Aorta (tissue), 4 donors: Measurements from ENCODE around the gene ANO3. TPM values are rescaled to one million over a fixed set of nuclear protein-coding genes. Genes with fewer than 3 reads are reported as not detected.

Experiments
- polyA plus RNA-seq, 2 donors: library from polyadenylated mRNA; stranded (reverse); fragments of 200-250 nt; gene quantifications; one replicate each; pipeline ENCODE4 v1.2.3, GENCODE V29; 2013
- total RNA-seq, 2 donors: library from RNA; stranded (reverse); fragmentation: NEBNext Ultra II Directional; extraction: Animal tissue kit (Norgen Biotek cat#: 25700); gene quantifications; one replicate each; pipeline ENCODE4 v1.2.1, GENCODE V29; 2021
- donor health status: healthy with polysubstance abuse.
- donor health status: Bipolar disorder and iron deficiency.
- donor health status: DM: no; HTN: no; CAD: no.
- donor health status: DM: yes; HTN: yes; CAD: no.

ANO3 gene
- total and polyA plus RNA-seq, 4 donors, result 0.13 to 1.6 (median 0.83) TPM

Other genes with a start within 250 kb of the ANO3 start
- not detected for gene MUC15, start 240.1 kb downstream of the ANO3 start, total RNA-seq
- gene MUC15, start 240.1 kb downstream of the ANO3 start, polyA plus RNA-seq, result not detected